ENCODE results near the gene CRISPLD2. TPM values are rescaled to one million over a fixed set of nuclear protein-coding genes. Genes with fewer than 3 reads are reported as not detected.
A peak's percentile ranks its signal among the peaks of the same experiment; 100 is the strongest.

CRISPLD2 gene
- total and polyA plus RNA-seq, 7 experiments from 2014 or later: 0.38 to 14.4 (median 0.82) TPM

DNA sequence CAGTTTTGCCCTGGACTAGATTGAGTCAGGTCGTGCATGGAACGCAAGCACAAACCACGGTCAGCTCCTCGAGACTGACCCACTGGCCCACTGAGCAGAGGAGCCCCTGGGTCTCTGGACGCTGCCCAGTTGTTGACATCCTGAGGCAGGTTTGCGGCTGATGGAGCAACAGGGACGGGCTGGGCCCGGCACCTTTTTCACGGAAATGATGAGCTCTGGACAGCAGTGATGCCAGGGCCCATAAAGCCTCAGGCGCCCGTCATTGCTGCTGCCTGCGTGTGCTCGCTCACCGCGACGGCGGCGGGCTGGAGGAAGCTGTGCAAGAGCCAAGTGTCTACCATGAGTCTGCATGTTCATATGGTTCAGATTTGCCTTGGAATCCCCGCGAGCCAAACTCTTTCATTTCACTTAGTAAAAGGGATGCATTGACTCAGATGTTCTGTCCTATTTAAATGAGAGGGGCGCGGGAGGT, 30.8 kb upstream of the CRISPLD2 start:
- H3K36me3 Mint-ChIP-seq: peaks cover 0 to 3% (median 0%) of the 10 kb centered on the region in 5 donors
- DNase-seq (no peak), ATAC-seq (no peak)
- H3K4me1 Mint-ChIP-seq: peaks cover 0 to 6% (median 0%) of the 10 kb centered on the region in 7 donors
- intact Hi-C loops (cut with micrococcal nuclease): no loop called here
- no peak overlapping the region for H3K4me3 Mint-ChIP-seq
- H3K36me3 ChIP-seq (ENCODE audit: control insufficient read depth in 2 of 3, insufficient read depth in 3 of 3, low read length in 3 of 3): no peaks in the 10 kb centered on the region
- no peak overlapping the region for H3K27ac Mint-ChIP-seq
- H3K9me3 ChIP-seq (ENCODE audit: control insufficient read depth in 2 of 3, low read length in 3 of 3): no peaks in the 10 kb centered on the region
- H3K27me3 ChIP-seq (ENCODE audit: control insufficient read depth in 2 of 2, insufficient read depth in 2 of 2, low read length in 2 of 2): no peaks in the 10 kb centered on the region
- H3K4me1 ChIP-seq (ENCODE audit: control insufficient read depth in 2 of 2, insufficient read depth in 2 of 2, low read length in 2 of 2): no peaks in the 10 kb centered on the region
- H3K27ac ChIP-seq (ENCODE audit: low read depth, low read length): no peak overlapping the region
- ChIA-PET POLR2A (no interaction called here), CTCF (no interaction called here)
- no peak overlapping the region for H3K4me3 ChIP-seq (ENCODE audit: low read length)
- no peaks in the 10 kb centered on the region for H3K9me3 Mint-ChIP-seq
- no peaks in the 10 kb centered on the region for H3K27me3 Mint-ChIP-seq

DNA sequence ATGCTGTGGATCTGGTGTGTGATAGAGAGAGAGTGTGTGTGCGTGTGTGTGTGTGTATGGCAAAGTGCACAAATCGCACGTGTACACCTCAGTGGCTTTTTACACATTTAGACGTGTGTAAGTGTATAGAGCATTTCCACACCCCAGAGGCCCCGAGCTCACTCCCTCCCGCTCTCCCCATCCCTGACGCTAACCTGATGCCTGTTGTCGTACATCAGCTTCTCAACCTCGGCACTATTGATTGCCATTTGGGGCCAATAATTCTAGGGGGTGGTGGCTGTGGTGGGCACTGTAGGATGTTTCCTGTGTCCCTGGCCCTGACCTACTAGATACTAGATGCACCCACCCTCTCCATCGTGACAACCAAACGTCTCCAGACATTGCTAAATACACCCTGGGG, 30.4 kb upstream of the CRISPLD2 start:
- H3K4me3 Mint-ChIP-seq: no peak overlapping the region
- no peak for DNase-seq
- peaks cover 0 to 7% (median 0%) of the 10 kb centered on the region in 5 donors for H3K36me3 Mint-ChIP-seq
- Histone ChIP-seq H3K36me3 (ENCODE audit: control insufficient read depth in 2 of 3, insufficient read depth in 3 of 3, low read length in 3 of 3) (no peaks in the 10 kb centered on the region), H3K4me3 (ENCODE audit: low read length) (no peak overlapping the region), H3K27me3 (ENCODE audit: control insufficient read depth in 2 of 2, insufficient read depth in 2 of 2, low read length in 2 of 2) (no peaks in the 10 kb centered on the region), H3K4me1 (ENCODE audit: control insufficient read depth in 2 of 2, insufficient read depth in 2 of 2, low read length in 2 of 2) (no peaks in the 10 kb centered on the region), H3K9me3 (ENCODE audit: control insufficient read depth in 2 of 3, low read length in 3 of 3) (no peaks in the 10 kb centered on the region), H3K27ac (ENCODE audit: low read depth, low read length) (no peak overlapping the region)
- ChIA-PET CTCF (no interaction called here), POLR2A (no interaction called here)
- ATAC-seq: no peak
- no peaks in the 10 kb centered on the region for H3K27me3 Mint-ChIP-seq
- intact Hi-C loops (cut with micrococcal nuclease): no loop called here
- H3K9me3 Mint-ChIP-seq: peaks cover 0 to 3% (median 0%) of the 10 kb centered on the region in 11 donors
- peak overlapping the region in 1 of 9 donors; percentile 2 for H3K27ac Mint-ChIP-seq
- H3K4me1 Mint-ChIP-seq: peaks cover 0 to 8% (median 0%) of the 10 kb centered on the region in 7 donors

DNA sequence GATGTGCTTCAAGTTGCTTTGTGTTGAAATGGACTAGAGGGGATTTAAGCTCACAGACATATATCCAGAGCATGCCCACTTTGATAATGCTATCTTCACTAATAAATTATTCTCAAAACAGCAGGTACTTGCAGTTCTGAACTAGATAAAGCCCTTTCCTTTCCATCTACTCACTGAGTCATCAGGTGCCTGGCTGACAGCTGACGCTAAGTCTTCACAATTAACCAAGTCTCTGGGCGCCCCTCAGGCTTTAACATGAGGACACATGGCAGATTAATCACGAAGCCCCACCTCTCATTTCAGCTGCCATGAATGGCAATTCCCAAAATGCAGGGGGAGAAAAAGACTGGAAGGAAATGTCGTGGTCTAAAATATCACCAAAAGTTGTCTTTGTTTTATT, 29.5 kb upstream of the CRISPLD2 start:
- no peaks in the 10 kb centered on the region for H3K4me1 ChIP-seq (ENCODE audit: control insufficient read depth in 2 of 2, insufficient read depth in 2 of 2, low read length in 2 of 2)
- H3K9me3 ChIP-seq (ENCODE audit: control insufficient read depth in 2 of 3, low read length in 3 of 3): no peaks in the 10 kb centered on the region
- ChIA-PET CTCF (no interaction called here), POLR2A (no interaction called here)
- intact Hi-C loops (cut with micrococcal nuclease): no loop called here
- DNase-seq (no peak), ATAC-seq (no peak)
- no peaks in the 10 kb centered on the region for H3K36me3 ChIP-seq (ENCODE audit: control insufficient read depth in 2 of 3, insufficient read depth in 3 of 3, low read length in 3 of 3)
- H3K4me3 Mint-ChIP-seq: no peak overlapping the region
- H3K27me3 ChIP-seq (ENCODE audit: control insufficient read depth in 2 of 2, insufficient read depth in 2 of 2, low read length in 2 of 2): no peaks in the 10 kb centered on the region
- H3K9me3 Mint-ChIP-seq: peaks cover 0 to 3% (median 0%) of the 10 kb centered on the region in 11 donors
- no peak overlapping the region for H3K4me3 ChIP-seq (ENCODE audit: low read length)
- H3K27ac ChIP-seq (ENCODE audit: low read depth, low read length): no peak overlapping the region
- H3K27me3 Mint-ChIP-seq: no peaks in the 10 kb centered on the region
- H3K27ac Mint-ChIP-seq: no peak overlapping the region
- H3K4me1 Mint-ChIP-seq: peaks cover 0 to 8% (median 0%) of the 10 kb centered on the region in 7 donors
- H3K36me3 Mint-ChIP-seq: peaks cover 0 to 15% (median 0%) of the 10 kb centered on the region in 5 donors

DNA sequence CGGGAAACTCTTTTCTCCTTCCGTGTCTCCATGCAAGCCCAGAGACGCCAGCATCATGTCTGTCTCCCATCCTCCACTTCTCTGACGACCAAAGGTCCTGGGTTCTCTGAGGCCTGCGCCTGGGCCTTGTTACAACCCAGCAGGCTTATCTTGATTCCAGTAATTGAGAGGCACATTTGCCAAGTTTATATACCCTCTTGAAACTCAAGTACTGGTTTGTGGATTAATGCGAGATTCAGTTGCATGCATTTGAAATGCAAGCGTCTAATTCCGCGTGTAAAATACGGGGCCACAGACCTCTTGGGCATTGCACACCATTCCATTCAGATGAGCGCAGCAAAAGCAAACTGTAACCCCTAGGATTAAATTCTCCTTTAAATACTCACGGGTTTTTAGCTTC, 28.7 kb upstream of the CRISPLD2 start:
- ChIA-PET POLR2A (no interaction called here), CTCF (no interaction called here)
- Histone ChIP-seq H3K27me3 (ENCODE audit: control insufficient read depth in 2 of 2, insufficient read depth in 2 of 2, low read length in 2 of 2) (no peaks in the 10 kb centered on the region), H3K4me3 (ENCODE audit: low read length) (no peak overlapping the region), H3K27ac (ENCODE audit: low read depth, low read length) (no peak overlapping the region), H3K9me3 (ENCODE audit: control insufficient read depth in 2 of 3, low read length in 3 of 3) (no peaks in the 10 kb centered on the region), H3K4me1 (ENCODE audit: control insufficient read depth in 2 of 2, insufficient read depth in 2 of 2, low read length in 2 of 2) (no peaks in the 10 kb centered on the region), H3K36me3 (ENCODE audit: control insufficient read depth in 2 of 3, insufficient read depth in 3 of 3, low read length in 3 of 3) (no peaks in the 10 kb centered on the region)
- peaks cover 0 to 18% (median 0%) of the 10 kb centered on the region in 5 donors for H3K36me3 Mint-ChIP-seq
- H3K27me3 Mint-ChIP-seq: no peaks in the 10 kb centered on the region
- no peak overlapping the region for H3K4me3 Mint-ChIP-seq
- intact Hi-C loops (cut with micrococcal nuclease): no loop called here
- no peak overlapping the region for H3K27ac Mint-ChIP-seq
- peaks cover 0 to 8% (median 0%) of the 10 kb centered on the region in 7 donors for H3K4me1 Mint-ChIP-seq
- ATAC-seq (no peak), DNase-seq (no peak)
- peaks cover 0 to 4% (median 0%) of the 10 kb centered on the region in 11 donors for H3K9me3 Mint-ChIP-seq

DNA sequence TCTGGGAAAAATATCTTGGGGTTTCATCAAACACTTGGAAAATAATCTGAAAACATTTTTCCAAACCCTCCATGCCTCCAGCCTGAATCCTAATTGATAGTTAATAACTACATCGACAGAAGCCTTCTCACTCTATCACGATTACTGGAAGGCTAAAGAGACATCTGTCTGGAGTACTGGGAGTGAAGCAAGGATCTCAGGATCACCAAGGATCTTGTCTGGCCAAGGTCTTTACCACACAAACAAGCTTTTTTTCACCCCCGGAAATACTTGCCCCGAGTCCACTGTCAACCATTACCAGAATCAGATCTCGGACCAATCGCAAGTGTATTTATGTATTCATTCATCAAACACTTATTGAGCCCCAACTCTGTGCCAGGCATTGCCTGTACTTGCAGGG, 28.3 kb upstream of the CRISPLD2 start:
- POLR2A ChIA-PET: no interaction called here
- Histone ChIP-seq H3K36me3 (ENCODE audit: control insufficient read depth in 2 of 3, insufficient read depth in 3 of 3, low read length in 3 of 3) (no peaks in the 10 kb centered on the region), H3K27ac (ENCODE audit: low read depth, low read length) (no peak overlapping the region), H3K4me1 (ENCODE audit: control insufficient read depth in 2 of 2, insufficient read depth in 2 of 2, low read length in 2 of 2) (no peaks in the 10 kb centered on the region), H3K4me3 (ENCODE audit: low read length) (no peak overlapping the region), H3K9me3 (ENCODE audit: control insufficient read depth in 2 of 3, low read length in 3 of 3) (no peaks in the 10 kb centered on the region), H3K27me3 (ENCODE audit: control insufficient read depth in 2 of 2, insufficient read depth in 2 of 2, low read length in 2 of 2) (no peaks in the 10 kb centered on the region)
- CTCF ChIA-PET: no interaction called here
- no peaks in the 10 kb centered on the region for H3K27me3 Mint-ChIP-seq
- intact Hi-C loops (cut with micrococcal nuclease): no loop called here
- H3K9me3 Mint-ChIP-seq: peaks cover 0 to 4% (median 0%) of the 10 kb centered on the region in 11 donors
- peak overlapping the region in 1 of 9 donors; percentile 26 for H3K27ac Mint-ChIP-seq
- no peak overlapping the region for H3K4me3 Mint-ChIP-seq
- DNase-seq (no peak), ATAC-seq (no peak)
- H3K4me1 Mint-ChIP-seq: peaks cover 0 to 8% (median 0%) of the 10 kb centered on the region in 7 donors
- peaks cover 0 to 19% (median 0%) of the 10 kb centered on the region in 5 donors for H3K36me3 Mint-ChIP-seq

DNA sequence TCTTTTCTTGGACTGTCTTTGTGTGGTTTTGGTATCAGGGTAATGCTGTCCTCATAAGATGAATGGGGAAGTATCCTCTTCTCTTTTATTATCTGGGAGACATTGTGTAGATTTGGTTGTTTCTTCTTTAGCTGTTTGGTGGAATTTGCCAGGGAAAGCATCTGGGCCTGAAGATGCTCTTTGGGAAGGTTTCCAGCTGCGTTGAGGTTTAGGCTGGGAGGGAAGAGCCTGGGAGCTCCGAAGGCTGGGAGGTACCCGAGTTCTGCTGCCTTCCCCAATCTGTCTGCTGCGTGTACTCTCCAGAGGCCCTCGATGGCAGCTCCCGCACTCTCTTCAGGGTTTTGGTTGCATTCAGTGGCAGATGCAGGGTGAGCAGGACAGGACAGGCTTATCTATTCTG, 25.6 kb upstream of the CRISPLD2 start:
- H3K9me3 Mint-ChIP-seq: peaks cover 0 to 4% (median 0%) of the 10 kb centered on the region in 11 donors

DNA sequence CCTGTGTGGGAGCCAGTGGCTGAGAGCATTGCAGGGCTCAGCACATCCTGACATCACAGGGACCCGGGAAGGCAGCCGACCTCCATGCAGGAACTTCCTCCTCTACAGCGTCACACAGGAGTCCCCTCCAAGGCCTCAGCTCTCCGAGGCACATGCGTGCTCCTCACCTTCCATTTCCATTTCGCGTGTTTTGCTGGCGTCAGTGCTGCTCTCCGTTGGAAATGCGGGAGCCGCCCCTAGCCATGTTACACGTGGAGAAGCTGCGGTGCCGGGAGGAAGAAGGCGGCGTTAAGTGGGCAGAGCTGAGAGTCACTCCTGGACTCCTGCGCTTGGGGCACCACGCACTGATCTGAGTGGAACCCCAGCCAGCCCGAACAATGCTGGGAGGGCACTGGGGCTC, 25.2 kb upstream of the CRISPLD2 start:
- Mint-ChIP-seq H3K4me3 (no peak overlapping the region), H3K36me3 (peaks cover 0 to 19% (median 0%) of the 10 kb centered on the region in 5 donors), H3K4me1 (peaks cover 0 to 4% (median 0%) of the 10 kb centered on the region in 7 donors), H3K27me3 (no peaks in the 10 kb centered on the region), H3K27ac (no peak overlapping the region), H3K9me3 (peaks cover 0 to 4% (median 0%) of the 10 kb centered on the region in 11 donors)
- no peak overlapping the region for H3K4me3 ChIP-seq (ENCODE audit: low read length)
- no peaks in the 10 kb centered on the region for H3K9me3 ChIP-seq (ENCODE audit: control insufficient read depth in 2 of 3, low read length in 3 of 3)
- H3K27ac ChIP-seq (ENCODE audit: low read depth, low read length): no peak overlapping the region
- intact Hi-C loops (cut with micrococcal nuclease): no loop called here
- no peak for ATAC-seq
- H3K36me3 ChIP-seq (ENCODE audit: control insufficient read depth in 2 of 3, insufficient read depth in 3 of 3, low read length in 3 of 3): no peaks in the 10 kb centered on the region
- no peak for DNase-seq
- CTCF ChIA-PET: no interaction called here
- no peaks in the 10 kb centered on the region for H3K4me1 ChIP-seq (ENCODE audit: control insufficient read depth in 2 of 2, insufficient read depth in 2 of 2, low read length in 2 of 2)
- H3K27me3 ChIP-seq (ENCODE audit: control insufficient read depth in 2 of 2, insufficient read depth in 2 of 2, low read length in 2 of 2): no peaks in the 10 kb centered on the region
- POLR2A ChIA-PET: no interaction called here

More for the DNA sequence above, 25.6 kb upstream of the CRISPLD2 start:
- peaks cover 0 to 19% (median 0%) of the 10 kb centered on the region in 5 donors for H3K36me3 Mint-ChIP-seq
- no peak overlapping the region for H3K4me3 Mint-ChIP-seq
- Histone ChIP-seq H3K4me1 (ENCODE audit: control insufficient read depth in 2 of 2, insufficient read depth in 2 of 2, low read length in 2 of 2) (no peaks in the 10 kb centered on the region), H3K4me3 (ENCODE audit: low read length) (no peak overlapping the region), H3K9me3 (ENCODE audit: control insufficient read depth in 2 of 3, low read length in 3 of 3) (no peaks in the 10 kb centered on the region), H3K27me3 (ENCODE audit: control insufficient read depth in 2 of 2, insufficient read depth in 2 of 2, low read length in 2 of 2) (no peaks in the 10 kb centered on the region), H3K27ac (ENCODE audit: low read depth, low read length) (no peak overlapping the region), H3K36me3 (ENCODE audit: control insufficient read depth in 2 of 3, insufficient read depth in 3 of 3, low read length in 3 of 3) (no peaks in the 10 kb centered on the region)
- peaks cover 0 to 8% (median 0%) of the 10 kb centered on the region in 7 donors for H3K4me1 Mint-ChIP-seq
- intact Hi-C loops (cut with micrococcal nuclease): no loop called here
- CTCF ChIA-PET: no interaction called here
- H3K27me3 Mint-ChIP-seq: no peaks in the 10 kb centered on the region
- ATAC-seq: no peak
- H3K27ac Mint-ChIP-seq: no peak overlapping the region
- POLR2A ChIA-PET: no interaction called here
- DNase-seq: no peak

Data from naive thymus-derived CD4-positive, alpha-beta T cell (primary cell).